GM18951 (cell line): Measurements from ENCODE around the gene EEFSEC.

Experiments
- POLR2A ChIP-seq: IDR thresholded peaks from 4 replicates; pipeline ENCODE4 v1.6.1; 2011; ENCODE audit warnings: mild to moderate bottlenecking; ENCODE audit not compliant: insufficient read length, insufficient read depth; ENCODE audit errors: extremely low read depth
- in situ Hi-C: fragments of 300-500 bp; cut with MboI; formaldehyde crosslinking; loops from one replicate; pipeline ENCODE4 v1.12.0; 2022; ENCODE audit warnings: low sequenced_read_pairs, mixed read lengths, inconsistent platforms; ENCODE audit not compliant: unreplicated experiment

The EEFSEC gene

DNA sequence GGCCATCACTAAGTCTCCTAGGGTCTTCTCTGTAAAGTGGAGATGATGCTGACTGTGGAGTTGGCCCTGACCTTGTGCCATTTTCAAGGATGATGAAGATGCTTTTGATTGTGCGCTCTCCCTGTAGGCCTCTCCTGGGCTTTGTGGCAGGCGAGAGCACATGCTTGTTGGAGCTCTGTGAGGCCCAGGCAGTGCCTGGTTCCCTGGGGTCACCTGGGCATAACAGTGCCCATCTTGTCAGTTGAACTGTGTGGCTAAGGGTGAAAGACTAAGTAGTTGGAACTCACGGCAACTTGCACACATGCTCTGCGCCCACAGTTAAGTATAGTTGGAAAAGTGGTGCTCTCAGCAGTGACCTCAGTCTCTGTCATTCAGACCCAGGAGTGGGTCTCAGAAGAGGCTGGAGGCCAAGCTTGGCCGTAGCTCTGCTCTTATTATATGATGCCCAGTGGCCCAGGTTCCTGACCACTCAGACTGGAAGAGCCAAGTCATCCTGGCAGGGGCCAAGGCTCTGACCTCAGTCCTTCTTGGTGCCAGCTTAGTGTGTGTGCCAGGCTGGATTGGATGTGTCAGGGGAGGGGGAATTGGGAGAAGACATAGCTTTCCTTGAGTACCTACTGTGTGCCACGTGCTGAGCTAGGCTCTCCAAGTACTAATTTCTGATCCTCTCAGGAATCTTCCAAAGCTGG is 154.6 kb downstream of the EEFSEC start:
- no peak for TF ChIP-seq POLR2A
- in situ Hi-C loops, result no loop called here

DNA sequence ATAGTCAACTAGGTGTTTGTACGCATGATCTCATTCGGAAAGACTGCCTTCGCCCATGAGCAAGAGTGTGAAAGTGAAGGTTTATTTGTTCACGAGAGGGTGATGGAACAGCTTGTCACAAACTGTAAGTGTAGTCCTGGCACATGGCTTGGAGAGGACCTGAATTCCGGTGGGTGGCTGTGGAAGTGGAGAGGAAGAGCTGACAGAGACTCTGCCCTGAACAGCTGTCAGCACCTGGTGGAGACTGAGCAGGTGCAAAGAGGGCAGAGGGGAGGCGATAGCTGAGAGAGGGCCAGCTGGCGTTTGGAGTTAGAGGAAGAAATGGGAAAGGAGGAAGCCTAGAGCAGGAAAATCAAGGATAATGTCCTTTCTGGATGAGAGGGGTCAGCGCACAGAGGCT is 155.7 kb downstream of the EEFSEC start:
- TF ChIP-seq POLR2A, result no peak
- in situ Hi-C loops, result no loop called here

DNA sequence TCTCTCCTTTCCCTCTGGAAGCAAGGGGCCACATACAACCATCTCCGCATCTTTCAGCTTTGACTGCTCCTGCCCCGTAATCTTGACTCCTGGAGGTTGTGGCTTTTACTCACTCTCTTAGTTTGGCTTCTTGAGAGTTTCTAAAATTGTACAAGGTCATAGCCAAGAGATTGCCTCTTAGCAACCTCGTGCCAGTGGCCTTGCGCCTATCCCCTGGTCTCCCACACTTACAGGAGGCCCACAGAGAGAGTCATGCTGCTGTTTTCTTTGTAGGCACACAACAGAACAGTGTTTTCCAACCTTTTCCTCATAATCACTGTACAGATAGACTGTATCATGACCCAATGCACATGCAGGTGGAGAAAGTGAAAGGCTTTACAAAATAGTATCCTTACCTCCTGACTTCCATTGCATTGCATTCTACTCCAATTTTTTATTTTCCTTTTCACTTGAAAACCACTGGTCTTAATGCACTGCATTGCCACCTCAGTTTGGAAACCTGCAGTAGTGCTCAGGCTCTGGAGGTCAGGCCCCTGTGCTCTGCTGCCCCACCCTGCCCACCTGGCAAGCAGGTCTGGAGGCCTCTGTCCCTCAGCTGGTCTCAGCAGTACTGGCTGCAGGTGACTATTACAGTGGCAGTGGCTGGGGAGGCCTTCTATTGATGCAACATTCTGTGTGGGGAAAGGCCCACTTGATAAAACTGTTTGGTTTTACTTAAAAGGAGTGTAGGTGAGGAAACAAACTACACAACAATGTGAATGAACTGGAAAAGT is 157.2 kb downstream of the EEFSEC start:
- no peak for TF ChIP-seq POLR2A
- in situ Hi-C loops, result no loop called here

DNA sequence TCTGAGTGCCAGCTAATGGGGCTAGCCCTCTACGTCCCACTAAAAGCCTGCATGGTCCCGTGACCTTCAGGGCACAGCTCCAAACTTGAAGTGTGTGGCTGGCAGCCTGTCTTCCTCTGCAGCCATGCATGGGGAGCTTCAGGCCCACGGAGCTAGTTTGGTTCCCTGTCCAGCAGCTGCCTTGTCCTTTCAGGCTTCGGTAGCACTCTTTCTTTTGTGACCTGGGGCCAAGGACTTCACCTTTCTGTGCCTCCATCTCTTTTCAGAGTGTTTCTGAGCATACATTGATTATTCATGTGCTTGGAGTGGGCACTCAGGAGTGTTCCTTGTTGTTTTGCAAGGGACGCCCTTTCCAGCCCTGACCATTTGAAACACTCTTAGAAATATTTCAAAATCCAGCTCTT is 158.2 kb downstream of the EEFSEC start:
- in situ Hi-C loops, result no loop called here

DNA sequence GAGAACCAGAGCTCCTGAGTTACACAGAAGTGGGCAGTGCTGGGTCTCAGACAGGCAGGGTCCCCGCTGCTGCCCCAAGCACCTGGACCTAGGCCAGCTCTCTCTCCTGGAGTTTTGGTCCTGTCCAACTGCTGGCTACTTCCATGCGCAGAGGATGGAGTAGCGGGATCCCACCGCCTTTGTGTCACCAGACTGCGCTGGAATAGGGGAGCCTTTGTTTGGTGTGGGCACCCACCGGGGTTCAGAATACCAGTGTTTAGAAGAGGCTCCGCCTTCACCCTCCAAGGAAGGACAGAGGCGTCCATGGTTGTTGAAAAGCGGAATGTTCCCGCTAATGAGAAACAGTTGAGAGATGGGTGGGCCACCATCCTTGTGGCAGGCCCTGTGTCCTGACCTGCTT is 159.0 kb downstream of the EEFSEC start:
- TF ChIP-seq POLR2A, result no peak
- in situ Hi-C loops, result no loop called here

More for the DNA sequence above, 158.2 kb downstream of the EEFSEC start:
- no peak for TF ChIP-seq POLR2A

DNA sequence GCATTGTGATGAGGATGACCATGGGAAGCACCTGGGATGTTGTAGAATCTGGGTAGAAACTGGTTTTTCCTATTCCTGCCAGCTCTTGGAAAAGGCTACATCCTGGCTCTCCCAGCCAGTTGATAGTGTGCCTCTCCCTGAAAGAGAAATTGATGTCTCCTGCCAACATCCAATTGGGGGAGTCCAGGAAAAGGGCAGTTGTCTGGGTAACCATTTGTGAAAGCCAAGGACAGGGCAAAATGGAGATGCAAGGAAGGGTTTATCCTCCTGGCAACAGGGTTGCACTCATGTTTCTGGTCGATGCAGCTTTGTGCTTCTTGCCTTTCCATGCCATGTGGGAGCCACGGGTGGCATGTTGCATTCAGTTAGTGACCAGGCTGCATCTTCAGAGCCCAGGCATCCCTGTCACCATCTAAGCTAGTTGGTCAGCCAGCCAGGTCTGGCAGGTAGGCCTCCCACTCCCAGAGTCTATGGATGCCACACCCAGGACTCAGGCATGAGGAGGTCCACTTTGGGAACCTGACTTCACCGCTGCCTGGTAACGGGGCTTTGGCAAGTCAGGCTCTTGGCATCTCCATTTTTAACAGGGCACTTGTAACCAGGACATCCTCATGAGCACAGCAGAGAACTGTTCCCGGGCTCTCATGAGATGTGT is 159.9 kb downstream of the EEFSEC start:
- in situ Hi-C loops, result no loop called here
- TF ChIP-seq POLR2A, result no peak

DNA sequence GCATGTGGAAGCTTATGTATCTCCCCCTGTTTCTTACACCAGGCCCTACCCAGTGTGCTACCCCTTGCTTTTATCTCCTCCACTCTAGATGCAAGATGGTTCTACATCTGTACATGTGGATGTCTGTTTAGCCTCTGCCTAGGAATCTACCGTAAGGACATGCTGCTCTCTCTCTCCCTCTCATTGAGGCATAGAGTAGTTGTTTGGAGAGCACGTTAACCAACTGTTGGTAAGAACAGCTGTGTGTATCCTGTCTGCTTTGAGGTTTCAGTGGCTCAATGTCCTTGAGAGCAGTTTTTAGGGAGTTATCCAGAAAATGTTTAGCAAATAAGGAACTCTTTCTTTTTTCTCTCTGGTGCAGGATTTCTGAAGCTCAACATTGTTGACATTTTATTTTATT is 160.7 kb downstream of the EEFSEC start:
- no peak for TF ChIP-seq POLR2A
- in situ Hi-C loops, result no loop called here

DNA sequence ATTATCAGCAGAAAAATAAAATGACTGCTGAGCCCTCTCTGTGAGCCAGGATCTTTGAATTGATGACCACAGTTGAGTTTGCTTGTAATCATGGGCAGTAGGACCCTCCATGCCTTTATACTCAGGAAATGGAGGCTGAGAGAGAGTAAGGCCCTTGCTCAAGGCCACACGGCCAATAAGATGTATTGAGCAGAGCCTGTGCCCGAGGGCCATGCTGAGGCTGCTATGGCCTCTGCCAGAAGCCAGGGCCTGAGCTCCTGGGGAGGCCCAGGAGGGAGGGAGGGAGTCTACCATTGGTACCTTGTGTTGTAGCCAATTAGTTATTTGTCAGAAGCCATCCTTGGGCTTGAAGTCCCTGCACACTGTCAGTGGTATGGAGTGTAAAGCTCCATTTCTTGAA is 162.0 kb downstream of the EEFSEC start:
- in situ Hi-C loops, result no loop called here
- TF ChIP-seq POLR2A, result no peak

DNA sequence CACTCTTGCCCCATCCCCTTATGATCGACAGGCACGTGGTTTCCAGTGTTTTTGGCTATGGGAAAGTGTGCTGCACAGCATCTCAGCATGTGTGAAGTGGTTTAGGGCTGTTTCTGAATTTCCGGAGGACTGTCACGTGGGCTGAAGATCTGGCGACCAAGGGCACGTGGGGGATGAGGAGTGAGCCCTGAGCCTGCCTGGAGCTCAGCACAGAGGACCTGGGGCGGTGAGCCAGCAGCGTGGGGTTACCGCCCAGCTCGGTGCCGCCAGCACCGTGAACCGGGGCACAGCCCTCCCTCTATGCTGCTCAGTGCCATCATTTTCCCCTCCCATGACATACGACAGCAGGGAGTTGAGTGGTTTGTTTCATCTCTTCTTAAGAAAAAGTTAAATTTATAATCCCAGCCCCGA is 163.2 kb downstream of the EEFSEC start:
- in situ Hi-C loops, result no loop called here

DNA sequence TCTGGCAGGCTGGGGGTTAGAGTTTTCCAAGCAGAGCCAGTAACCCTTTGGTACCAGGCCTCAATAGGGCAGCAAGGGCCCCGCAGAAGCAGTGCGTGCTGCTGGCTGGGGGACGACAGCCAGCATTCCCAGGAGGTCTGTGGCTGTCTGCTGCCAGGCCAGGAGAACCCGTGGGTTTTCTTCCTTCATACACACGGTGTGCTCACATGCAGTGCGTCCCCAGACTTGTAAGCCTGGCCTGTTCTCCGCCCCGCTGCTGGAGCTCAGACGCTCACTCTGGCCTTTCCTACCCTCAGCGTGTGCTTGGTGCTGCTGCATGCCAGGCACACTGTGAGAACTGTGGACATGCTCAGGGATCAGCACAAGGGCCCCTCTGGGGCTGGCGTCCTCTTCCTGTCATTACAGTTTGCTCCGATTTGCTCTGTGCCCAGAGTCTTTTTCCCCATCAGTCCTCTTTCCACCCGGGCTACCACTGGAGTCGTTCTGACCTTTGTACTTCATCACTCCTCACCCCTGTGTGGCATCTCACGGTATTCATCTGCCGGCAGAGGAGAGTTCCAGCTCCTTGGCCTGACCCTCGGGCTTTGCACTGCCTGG is 163.9 kb downstream of the EEFSEC start:
- in situ Hi-C loops, result no loop called here
- no peak for TF ChIP-seq POLR2A

More for the DNA sequence above, 163.2 kb downstream of the EEFSEC start:
- no peak for TF ChIP-seq POLR2A

DNA sequence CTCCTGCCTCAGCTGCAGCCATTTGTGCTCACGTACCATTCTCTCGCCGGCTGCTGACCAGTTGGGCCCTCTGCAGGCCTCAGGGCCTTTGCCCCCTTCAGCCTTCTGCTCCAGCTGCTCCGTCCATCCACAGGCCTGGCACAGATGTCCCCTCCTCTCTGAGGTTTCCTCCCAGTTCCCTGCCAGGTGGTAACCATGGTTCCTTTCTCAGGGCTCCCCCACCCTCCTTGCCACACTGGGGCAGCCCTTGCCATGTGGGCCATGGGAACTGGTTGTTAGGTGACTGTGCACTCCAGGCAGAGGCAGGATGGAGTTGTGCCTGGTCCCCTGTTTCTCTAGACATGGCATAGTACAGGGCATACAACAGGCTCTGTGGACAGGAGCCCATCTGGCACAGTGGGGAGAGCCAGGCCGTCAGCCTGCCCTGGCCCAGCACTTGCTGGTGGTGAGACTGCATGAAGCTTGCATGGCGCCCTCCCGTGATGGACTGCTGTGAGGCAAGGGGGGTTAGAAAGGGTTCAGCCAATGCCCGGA is 164.5 kb downstream of the EEFSEC start:
- no peak for TF ChIP-seq POLR2A
- in situ Hi-C loops, result no loop called here

DNA sequence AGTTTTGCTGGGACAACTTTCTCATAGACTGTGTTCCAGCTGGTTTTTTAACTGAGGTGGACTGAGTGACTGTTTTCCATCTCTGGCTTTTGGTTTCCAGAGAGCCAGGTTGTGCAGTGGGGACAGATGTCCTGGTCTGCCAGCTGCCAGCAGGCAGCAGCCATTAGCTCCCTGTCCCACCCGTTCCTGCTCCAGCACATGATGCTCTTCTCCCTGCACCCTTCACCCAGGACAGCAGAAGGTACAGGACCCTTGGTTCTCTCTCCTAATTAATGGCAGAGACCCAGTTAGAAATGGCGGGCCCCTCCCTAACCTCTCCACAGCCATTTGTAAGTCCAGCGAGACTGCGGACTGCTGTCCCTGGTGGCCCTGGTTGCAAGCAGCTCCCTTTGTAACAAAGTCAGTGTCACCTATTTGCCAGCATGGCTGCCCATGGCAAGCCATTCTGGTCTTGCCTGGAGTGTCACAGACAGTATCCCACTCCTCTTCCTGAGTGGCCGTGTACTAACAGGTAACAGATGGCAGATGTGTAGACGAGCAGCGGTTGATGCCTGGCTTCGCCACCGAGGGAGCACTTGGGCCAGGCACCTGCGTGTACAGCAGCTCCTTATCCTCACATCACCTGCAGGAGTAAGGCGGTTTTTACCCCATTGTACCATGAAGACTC is 165.1 kb downstream of the EEFSEC start:
- no peak for TF ChIP-seq POLR2A
- in situ Hi-C loops, result no loop called here

DNA sequence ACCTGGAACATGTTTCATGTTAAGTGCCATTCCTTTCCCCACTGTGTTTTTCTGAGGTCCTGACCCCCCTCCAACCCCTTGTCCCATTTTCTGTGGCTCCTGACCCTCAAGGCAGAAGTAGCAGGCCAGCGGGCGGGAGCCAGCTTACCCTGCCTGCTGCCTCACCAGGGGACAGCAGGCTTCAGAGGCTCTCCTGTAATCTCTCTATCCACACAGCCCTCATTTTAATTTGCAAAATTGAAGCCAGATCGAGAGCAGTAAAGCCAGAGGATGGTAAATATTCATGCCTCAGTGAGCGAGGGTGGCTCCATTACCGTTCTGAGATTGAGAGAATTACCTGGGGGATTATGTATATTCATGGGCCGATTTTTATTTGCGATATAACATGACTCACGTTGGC is 165.8 kb downstream of the EEFSEC start:
- in situ Hi-C loops, result no loop called here
- TF ChIP-seq POLR2A, result no peak
